ENCODE measurements around the gene RAPGEF6. TPM values are rescaled to one million over a fixed set of nuclear protein-coding genes. Genes with fewer than 3 reads are reported as not detected.
"Not testable (repeated sequence)": the region's sequence is repeated elsewhere in the genome, so short reads cannot be mapped to it uniquely, and the experiment has no call there.

Gene RAPGEF6
- total and polyA plus RNA-seq, 8 donors = 1.4 to 43.9 (median 18.1) TPM

GRCh38 chr5:131406975-131407638 is 227.9 kb downstream of the RAPGEF6 start:
- WGBS, 5 donors = 58 to 68% (median 62%) methylated on average over 6 of the region's 6 CpGs
- Histone ChIP-seq H3K27ac (no peak overlapping the region), H3K36me3 (peaks cover 0 to 58% (median 30%) of the 10 kb centered on the region in 4 donors), H3K27me3 (no peaks in the 10 kb centered on the region), H3K4me3 (no peak overlapping the region), H3K4me1 (no peaks in the 10 kb centered on the region), H3K9me3 (peaks cover 0 to 13% (median 5%) of the 10 kb centered on the region in 4 donors)
- TF ChIP-seq EP300 (IDR thresholded peaks at IDR 0.05) (no peak), POLR2A (IDR thresholded peaks at IDR 0.05) (no peak), POLR2AphosphoS5 (IDR thresholded peaks at IDR 0.05) (peak in 1 of 3 donors; percentile 58)
- intact Hi-C loops (cut with DNase I; ENCODE audit: low total_unique reads) = no loop called here
- DNase-seq = peak in 1 of 2 donors; percentile 46

GRCh38 chr5:131406076-131406475 is 229.0 kb downstream of the RAPGEF6 start:
- H3K9me3 ChIP-seq = peaks cover 0 to 17% (median 9%) of the 10 kb centered on the region in 4 donors
- peaks cover 0 to 66% (median 31%) of the 10 kb centered on the region in 4 donors for H3K36me3 ChIP-seq
- intact Hi-C loops (cut with DNase I; ENCODE audit: low total_unique reads) = no loop called here
- H3K27me3 ChIP-seq = no peaks in the 10 kb centered on the region
- WGBS, 5 donors = 78 to 92% (median 82%) methylated on average over 2 of the region's 2 CpGs; no CpG with 5 or more reads in 1 of the 5 donors
- no peak overlapping the region for H3K27ac ChIP-seq
- H3K4me3 ChIP-seq = no peak overlapping the region
- DNase-seq = no peak
- no peak for TF ChIP-seq POLR2A (IDR thresholded peaks at IDR 0.05)
- no peak for TF ChIP-seq POLR2AphosphoS5 (IDR thresholded peaks at IDR 0.05)
- TF ChIP-seq EP300 (IDR thresholded peaks at IDR 0.05) = no peak
- no peak for TF ChIP-seq CTCF (IDR thresholded peaks at IDR 0.05)
- H3K4me1 ChIP-seq = no peaks in the 10 kb centered on the region

- 80 to 90% (median 87%) methylated on average over 2 of the region's 2 CpGs for WGBS, 5 donors
- H3K9me3 ChIP-seq = peaks cover 0 to 17% (median 9%) of the 10 kb centered on the region in 4 donors
- no peak for TF ChIP-seq POLR2AphosphoS5 (IDR thresholded peaks at IDR 0.05)
- no peaks in the 10 kb centered on the region for H3K4me1 ChIP-seq
- H3K4me3 ChIP-seq = no peak overlapping the region
- H3K36me3 ChIP-seq = peaks cover 0 to 68% (median 32%) of the 10 kb centered on the region in 4 donors
- intact Hi-C loops (cut with DNase I; ENCODE audit: low total_unique reads) = no loop called here
- no peak for DNase-seq
- no peaks in the 10 kb centered on the region for H3K27me3 ChIP-seq
- H3K27ac ChIP-seq = no peak overlapping the region
These were observed 229.4 kb downstream of the RAPGEF6 start for GRCh38 chr5:131405674-131406073.

GRCh38 chr5:131400585-131400984 is 234.4 kb downstream of the RAPGEF6 start:
- WGBS, 5 donors = 92 to 97% (median 95%) methylated on average over 3 of the region's 3 CpGs
- H3K4me1 ChIP-seq = no peaks in the 10 kb centered on the region
- H3K27ac ChIP-seq = no peak overlapping the region
- no peaks in the 10 kb centered on the region for H3K27me3 ChIP-seq
- peaks cover under 1 to 60% (median 42%) of the 10 kb centered on the region in 4 donors for H3K36me3 ChIP-seq
- no peak overlapping the region for H3K4me3 ChIP-seq
- no peak for DNase-seq
- TF ChIP-seq POLR2A (IDR thresholded peaks at IDR 0.05) = no peak
- no peak for TF ChIP-seq EP300 (IDR thresholded peaks at IDR 0.05)
- no peak for TF ChIP-seq POLR2AphosphoS5 (IDR thresholded peaks at IDR 0.05)
- TF ChIP-seq CTCF (IDR thresholded peaks at IDR 0.05) = no peak
- peaks cover 0 to 17% (median 9%) of the 10 kb centered on the region in 4 donors for H3K9me3 ChIP-seq
- intact Hi-C loops (cut with DNase I; ENCODE audit: low total_unique reads) = no loop called here

GRCh38 chr5:131399007-131399406 is 236.0 kb downstream of the RAPGEF6 start:
- H3K36me3 ChIP-seq = peaks cover 7 to 52% (median 49%) of the 10 kb centered on the region in 4 donors
- H3K4me1 ChIP-seq = peaks cover under 1 to 10% (median 8%) of the 10 kb centered on the region in 4 donors
- intact Hi-C loops (cut with DNase I; ENCODE audit: low total_unique reads); H3K4me3 ChIP-seq; H3K27ac ChIP-seq; H3K27me3 ChIP-seq; DNase-seq: not testable (repeated sequence)
- 86 to 95% (median 94%) methylated on average over 6 of the region's 6 CpGs for WGBS, 5 donors
- peaks cover 0 to 17% (median 9%) of the 10 kb centered on the region in 4 donors for H3K9me3 ChIP-seq
